K562 treated with DMSO at 1 percent for 24 hours (cell line): Measurements from ENCODE around the gene ATG16L2. TPM values are rescaled to one million over a fixed set of nuclear protein-coding genes. Genes with fewer than 3 reads are reported as not detected.

ENCODE experiments used
- total RNA-seq: library from RNA; unstranded; fragments of 300-600 nt; gene quantifications from 2 replicates; pipeline ENCODE4 v1.2.3, GENCODE V29; 2022; ENCODE audit warnings: low read depth; ENCODE audit not compliant: insufficient read depth

The ATG16L2 gene
- total RNA-seq: 19.8 and 29.0 TPM in 2 replicates

GRCh38 chr11:72814286-72815109 lies at the start of gene ATG16L2:
ATG16L2 (plus strand) TSS chr11:72814411; CDS start chr11:72814446, 35 bp downstream.

GRCh38 chr11:72793425-72794367 lies 20.5 kb upstream of the ATG16L2 start, which contains the start of gene STARD10:
STARD10 (minus strand) TSS chr11:72794047; CDS start chr11:72781181, 12,866 bp downstream.

Other genes starting within 250 kb of the ATG16L2 start
- not detected in 2 replicates for gene PDE2A, start 140.0 kb upstream of the ATG16L2 start, total RNA-seq
- 104 and 114 TPM in 2 replicates for gene ARAP1, start 62.0 kb upstream of the ATG16L2 start, total RNA-seq
- 143 and 179 TPM in 2 replicates for gene STARD10, start 20.4 kb upstream of the ATG16L2 start, total RNA-seq